HG03457 (cell line): ENCODE data around the gene FAM200B.

Source experiments
- ATAC-seq: cut with Tn5 transposase; IDR thresholded peaks from one replicate; pipeline ENCODE4 v1.9.1; 2021; ENCODE audit warnings: moderate number of reproducible peaks; ENCODE audit not compliant: unreplicated experiment

The FAM200B gene

GRCh38 chr4:15681372-15682241, at the start of gene FAM200B:
Gene FAM200B (plus strand): TSS chr4:15681827. CDS start chr4:15686978, 5,151 bp downstream.
- ATAC-seq, result peak; percentile 91

GRCh38 chr4:15636818-15637217, 44.8 kb upstream of the FAM200B start:
- ATAC-seq, result no peak

GRCh38 chr4:15638418-15638817, 43.2 kb upstream of the FAM200B start:
- ATAC-seq, result no peak

- peak; percentile 42 for ATAC-seq
Observed at GRCh38 chr4:15648600-15648999, 33.0 kb upstream of the FAM200B start.

- peak; percentile 37 for ATAC-seq
Observed at GRCh38 chr4:15649914-15650545, 31.6 kb upstream of the FAM200B start.

GRCh38 chr4:15651676-15652075, 30.0 kb upstream of the FAM200B start:
- no peak for ATAC-seq

GRCh38 chr4:15652191-15652590, 29.4 kb upstream of the FAM200B start:
- ATAC-seq, result no peak

- no peak for ATAC-seq
Observed at GRCh38 chr4:15652841-15653240, 28.8 kb upstream of the FAM200B start.

GRCh38 chr4:15653420-15653819, 28.2 kb upstream of the FAM200B start:
- no peak for ATAC-seq

- no peak for ATAC-seq
Observed at GRCh38 chr4:15653864-15654592, 27.6 kb upstream of the FAM200B start.

GRCh38 chr4:15654593-15655222, 26.9 kb upstream of the FAM200B start:
- peak; percentile 31 for ATAC-seq

GRCh38 chr4:15655223-15656037, 26.2 kb upstream of the FAM200B start, which contains the start of gene FBXL5:
Gene FBXL5 (minus strand): TSS chr4:15655357. CDS start chr4:15655287, 70 bp downstream.
- peak; percentile 69 for ATAC-seq

- ATAC-seq, result no peak
Observed at GRCh38 chr4:15656038-15656470, 25.6 kb upstream of the FAM200B start.

- ATAC-seq, result no peak
Observed at GRCh38 chr4:15657366-15657765, 24.3 kb upstream of the FAM200B start.

- no peak for ATAC-seq
Observed at GRCh38 chr4:15658136-15658770, 23.4 kb upstream of the FAM200B start.

GRCh38 chr4:15658781-15659180, 22.8 kb upstream of the FAM200B start:
- no peak for ATAC-seq

GRCh38 chr4:15659768-15660570, 21.7 kb upstream of the FAM200B start:
- no peak for ATAC-seq

GRCh38 chr4:15665753-15666365, 15.8 kb upstream of the FAM200B start:
- no peak for ATAC-seq
